ENCODE measurements around the gene KIRREL1. TPM values are rescaled to one million over a fixed set of nuclear protein-coding genes. Genes with fewer than 3 reads are reported as not detected.

Gene KIRREL1
- total and polyA plus RNA-seq, 2 experiments from 2014 or later = 5.1 to 35.2 TPM

DNA sequence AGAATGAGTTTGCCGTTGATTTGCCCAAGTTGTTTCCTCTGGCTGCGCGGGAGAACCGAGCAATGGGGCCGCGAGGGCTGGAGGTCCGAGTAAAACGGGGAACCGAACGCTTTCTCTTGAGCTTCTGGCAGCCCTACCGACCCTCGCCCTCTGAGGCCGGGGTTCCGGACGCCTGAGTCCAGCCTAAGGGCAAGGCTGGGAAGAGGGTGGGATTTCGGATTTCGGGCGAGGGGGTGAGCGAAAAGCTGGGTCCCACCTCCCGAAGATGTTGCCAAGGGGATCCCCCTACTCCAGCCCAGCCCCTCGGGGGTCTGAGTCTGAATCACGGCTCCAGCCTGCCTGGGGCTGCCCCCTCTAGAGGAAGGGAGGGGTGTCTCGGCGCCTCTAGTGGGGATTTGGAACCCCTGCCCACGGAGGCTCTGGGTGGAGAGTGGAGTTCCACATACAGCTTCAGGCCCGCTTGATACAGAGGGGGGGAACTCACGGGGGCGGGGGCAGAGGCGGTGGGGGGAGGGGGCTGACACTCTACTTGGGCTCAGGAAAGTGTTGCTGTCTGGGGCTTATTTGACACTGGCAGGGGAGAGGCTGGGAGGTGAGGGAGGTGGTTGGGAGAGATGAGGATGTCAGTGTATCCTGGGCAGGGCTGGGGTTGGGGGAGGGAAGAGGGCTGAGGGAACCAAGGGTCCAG is 617 bp downstream of the KIRREL1 start:
- Histone ChIP-seq H3K36me3 (ENCODE audit: insufficient read depth) (no peaks in the 10 kb centered on the region), H3K9me2 (ENCODE audit: insufficient read depth) (no peaks in the 10 kb centered on the region), H3K4me3 (peak overlapping the region; percentile 94), H4K20me1 (replicated peaks; ENCODE audit: insufficient read depth) (no peaks in the 10 kb centered on the region; the same call in 1 of the 2 replicates), H3K79me2 (replicated peaks; ENCODE audit: insufficient read depth) (peaks cover 54% of the 10 kb centered on the region), H3K27ac (ENCODE audit: low read depth) (no peak overlapping the region), H2AFZ (peak overlapping the region; percentile 90), H3K4me2 (peak overlapping the region; percentile 93), H3F3A (replicated peaks; ENCODE audit: low read depth) (no peaks in the 10 kb centered on the region), H3K4me1 (ENCODE audit: insufficient read depth) (peaks cover 35% of the 10 kb centered on the region), H3K27me3 (ENCODE audit: insufficient read depth) (0 out of 2 replicates have a peak, but pooled peaks cover 5% of the 10 kb centered on the region)
- peak; percentile 59 for DNase-seq (ENCODE audit: low spot score)
- Mint-ChIP-seq H3K4me1 (peaks cover 47% of the 10 kb centered on the region), H3K27ac (peak overlapping the region; percentile 45; the same call in 1 of the 2 replicates), H3K36me3 (ENCODE audit: low read depth) (peaks cover 3% of the 10 kb centered on the region; the same call in 1 of the 3 replicates), H3K27me3 (ENCODE audit: insufficient read depth, low read depth, poor library complexity) (peaks cover 20% of the 10 kb centered on the region), H3K9me3 (no peaks in the 10 kb centered on the region), H3K4me3 (peak overlapping the region; percentile 91)
- TF ChIP-seq, protein P1, sequence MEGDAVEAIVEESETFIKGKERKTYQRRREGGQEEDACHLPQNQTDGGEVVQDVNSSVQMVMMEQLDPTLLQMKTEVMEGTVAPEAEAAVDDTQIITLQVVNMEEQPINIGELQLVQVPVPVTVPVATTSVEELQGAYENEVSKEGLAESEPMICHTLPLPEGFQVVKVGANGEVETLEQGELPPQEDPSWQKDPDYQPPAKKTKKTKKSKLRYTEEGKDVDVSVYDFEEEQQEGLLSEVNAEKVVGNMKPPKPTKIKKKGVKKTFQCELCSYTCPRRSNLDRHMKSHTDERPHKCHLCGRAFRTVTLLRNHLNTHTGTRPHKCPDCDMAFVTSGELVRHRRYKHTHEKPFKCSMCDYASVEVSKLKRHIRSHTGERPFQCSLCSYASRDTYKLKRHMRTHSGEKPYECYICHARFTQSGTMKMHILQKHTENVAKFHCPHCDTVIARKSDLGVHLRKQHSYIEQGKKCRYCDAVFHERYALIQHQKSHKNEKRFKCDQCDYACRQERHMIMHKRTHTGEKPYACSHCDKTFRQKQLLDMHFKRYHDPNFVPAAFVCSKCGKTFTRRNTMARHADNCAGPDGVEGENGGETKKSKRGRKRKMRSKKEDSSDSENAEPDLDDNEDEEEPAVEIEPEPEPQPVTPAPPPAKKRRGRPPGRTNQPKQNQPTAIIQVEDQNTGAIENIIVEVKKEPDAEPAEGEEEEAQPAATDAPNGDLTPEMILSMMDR (conservative IDR thresholded peaks at IDR 0.05; ENCODE audit: low read depth in 2 of 2) = peak in 1 of 2 experiments; percentile 9; a peak in 1 of 4 replicates
- no peak for TF ChIP-seq STAT1 (IDR thresholded peaks at IDR 0.05; ENCODE audit: unreplicated experiment)
- peak; percentile 25 for ATAC-seq

DNA sequence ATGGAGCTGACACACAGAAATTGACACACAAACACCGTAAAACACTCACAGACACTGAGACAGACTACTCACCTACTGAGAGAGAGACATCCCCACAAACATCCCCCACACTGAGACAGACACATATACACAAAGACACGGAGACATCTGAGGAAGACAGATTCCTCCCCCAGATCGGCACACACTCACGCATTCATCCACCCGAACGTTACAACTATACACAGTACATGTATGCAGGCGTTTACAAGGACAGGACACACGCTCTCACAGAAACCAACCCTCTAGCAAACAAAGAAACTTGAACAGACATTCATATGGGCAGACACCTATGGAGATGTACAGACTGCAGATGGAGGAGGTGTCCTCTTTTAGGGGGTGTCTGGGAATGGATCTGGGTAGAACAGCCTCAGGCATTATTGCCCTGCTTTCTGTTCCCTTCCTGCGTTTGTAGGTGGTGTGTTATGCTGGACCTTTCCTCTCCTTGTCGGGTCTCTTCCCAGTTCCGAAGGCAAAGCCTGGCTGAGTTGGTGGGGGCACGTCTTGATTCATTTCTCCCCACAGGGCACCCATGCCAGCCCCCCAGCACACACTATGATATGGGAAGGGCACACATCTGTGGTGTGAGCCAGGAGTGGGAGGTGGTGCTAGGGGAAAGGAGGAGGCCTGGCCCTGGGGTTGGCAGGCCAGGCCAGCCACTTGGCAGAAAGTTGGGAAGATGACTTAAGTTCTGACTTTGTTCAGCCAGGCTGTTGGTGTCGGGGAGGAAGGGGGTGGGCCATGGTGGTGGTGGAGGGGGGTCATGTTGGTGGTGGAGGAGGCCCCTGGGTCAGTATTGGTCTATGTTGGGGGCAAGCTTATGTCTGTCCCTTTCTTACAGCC is 1.5 kb downstream of the KIRREL1 start:
- H3K9me3 Mint-ChIP-seq = no peaks in the 10 kb centered on the region
- peak overlapping the region; percentile 94 for H3K4me3 ChIP-seq
- DNase-seq (ENCODE audit: low spot score) (no peak), ATAC-seq (no peak)
- peak overlapping the region; percentile 91 for H3K4me3 Mint-ChIP-seq
- no peaks in the 10 kb centered on the region for H3K9me2 ChIP-seq (ENCODE audit: insufficient read depth)
- H3K4me1 Mint-ChIP-seq = peaks cover 54% of the 10 kb centered on the region
- H3F3A ChIP-seq (replicated peaks; ENCODE audit: low read depth) = no peaks in the 10 kb centered on the region
- H2AFZ ChIP-seq = no peak overlapping the region
- H3K36me3 Mint-ChIP-seq (ENCODE audit: low read depth) = peaks cover 3% of the 10 kb centered on the region; the same call in 1 of the 3 replicates
- H3K27ac Mint-ChIP-seq = peak overlapping the region; percentile 2; the same call in 1 of the 2 replicates
- peak overlapping the region; percentile 75; the same call in 1 of the 2 replicates for H3K27ac ChIP-seq (ENCODE audit: low read depth)
- H3K79me2 ChIP-seq (replicated peaks; ENCODE audit: insufficient read depth) = peaks cover 63% of the 10 kb centered on the region
- peaks cover 20% of the 10 kb centered on the region for H3K27me3 Mint-ChIP-seq (ENCODE audit: insufficient read depth, low read depth, poor library complexity)
- peaks cover 9% of the 10 kb centered on the region; the same call in 1 of the 2 replicates for H4K20me1 ChIP-seq (replicated peaks; ENCODE audit: insufficient read depth)
- TF ChIP-seq STAT1 (IDR thresholded peaks at IDR 0.05; ENCODE audit: unreplicated experiment) = no peak
- TF ChIP-seq CREB1 (CRISPR knock-in tag; IDR thresholded peaks at IDR 0.05; ENCODE audit: low read depth) = no peak
- TF ChIP-seq, protein P2, sequence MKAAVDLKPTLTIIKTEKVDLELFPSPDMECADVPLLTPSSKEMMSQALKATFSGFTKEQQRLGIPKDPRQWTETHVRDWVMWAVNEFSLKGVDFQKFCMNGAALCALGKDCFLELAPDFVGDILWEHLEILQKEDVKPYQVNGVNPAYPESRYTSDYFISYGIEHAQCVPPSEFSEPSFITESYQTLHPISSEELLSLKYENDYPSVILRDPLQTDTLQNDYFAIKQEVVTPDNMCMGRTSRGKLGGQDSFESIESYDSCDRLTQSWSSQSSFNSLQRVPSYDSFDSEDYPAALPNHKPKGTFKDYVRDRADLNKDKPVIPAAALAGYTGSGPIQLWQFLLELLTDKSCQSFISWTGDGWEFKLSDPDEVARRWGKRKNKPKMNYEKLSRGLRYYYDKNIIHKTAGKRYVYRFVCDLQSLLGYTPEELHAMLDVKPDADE (IDR thresholded peaks at IDR 0.05) = no peak
- TF ChIP-seq EZH2 (IDR thresholded peaks at IDR 0.05; ENCODE audit: low read depth, unreplicated experiment) = no peak
- TF ChIP-seq, protein P1 (conservative IDR thresholded peaks at IDR 0.05; ENCODE audit: low read depth in 2 of 2) = no peak
- 0 out of 2 replicates have a peak, but pooled peaks cover 5% of the 10 kb centered on the region for H3K27me3 ChIP-seq (ENCODE audit: insufficient read depth)
- peaks cover 38% of the 10 kb centered on the region for H3K4me1 ChIP-seq (ENCODE audit: insufficient read depth)
- H3K36me3 ChIP-seq (ENCODE audit: insufficient read depth) = no peaks in the 10 kb centered on the region
- peak overlapping the region; percentile 93 for H3K4me2 ChIP-seq

All from GM23338 (cell line).